Measurements from ENCODE around the gene CLTC.

CLTC gene

GRCh38 chr17:59620518-59621259, 994 bp downstream of the CLTC start:
- Histone ChIP-seq H3K4me3 (replicated peaks; ENCODE audit: insufficient read depth, low read length) (peak overlapping the region; percentile 95), H3K27me3 (ENCODE audit: insufficient read depth, poor library complexity, severe bottlenecking) (no peaks in the 10 kb centered on the region), H3K27ac (replicated peaks) (peak overlapping the region; percentile 98)
- no peak for TF ChIP-seq SPI1 (IDR thresholded peaks at IDR 0.05; ENCODE audit: borderline replicate concordance, low read depth)
- no peak for TF ChIP-seq REST (IDR thresholded peaks at IDR 0.05; ENCODE audit: insufficient replicate concordance, low read depth)
- TF ChIP-seq POLR2AphosphoS5 (IDR thresholded peaks at IDR 0.05; ENCODE audit: low read depth) = no peak
- TF ChIP-seq GABPA (IDR thresholded peaks at IDR 0.05; ENCODE audit: low read depth) = no peak
- TF ChIP-seq, protein P1, sequence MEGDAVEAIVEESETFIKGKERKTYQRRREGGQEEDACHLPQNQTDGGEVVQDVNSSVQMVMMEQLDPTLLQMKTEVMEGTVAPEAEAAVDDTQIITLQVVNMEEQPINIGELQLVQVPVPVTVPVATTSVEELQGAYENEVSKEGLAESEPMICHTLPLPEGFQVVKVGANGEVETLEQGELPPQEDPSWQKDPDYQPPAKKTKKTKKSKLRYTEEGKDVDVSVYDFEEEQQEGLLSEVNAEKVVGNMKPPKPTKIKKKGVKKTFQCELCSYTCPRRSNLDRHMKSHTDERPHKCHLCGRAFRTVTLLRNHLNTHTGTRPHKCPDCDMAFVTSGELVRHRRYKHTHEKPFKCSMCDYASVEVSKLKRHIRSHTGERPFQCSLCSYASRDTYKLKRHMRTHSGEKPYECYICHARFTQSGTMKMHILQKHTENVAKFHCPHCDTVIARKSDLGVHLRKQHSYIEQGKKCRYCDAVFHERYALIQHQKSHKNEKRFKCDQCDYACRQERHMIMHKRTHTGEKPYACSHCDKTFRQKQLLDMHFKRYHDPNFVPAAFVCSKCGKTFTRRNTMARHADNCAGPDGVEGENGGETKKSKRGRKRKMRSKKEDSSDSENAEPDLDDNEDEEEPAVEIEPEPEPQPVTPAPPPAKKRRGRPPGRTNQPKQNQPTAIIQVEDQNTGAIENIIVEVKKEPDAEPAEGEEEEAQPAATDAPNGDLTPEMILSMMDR (IDR thresholded peaks at IDR 0.05; ENCODE audit: insufficient read depth, low read length) = no peak
- DNase-seq (ENCODE audit: low read depth in 1 of 2, low spot score in 1 of 2) = peak; percentile 45 to 71

DNA sequence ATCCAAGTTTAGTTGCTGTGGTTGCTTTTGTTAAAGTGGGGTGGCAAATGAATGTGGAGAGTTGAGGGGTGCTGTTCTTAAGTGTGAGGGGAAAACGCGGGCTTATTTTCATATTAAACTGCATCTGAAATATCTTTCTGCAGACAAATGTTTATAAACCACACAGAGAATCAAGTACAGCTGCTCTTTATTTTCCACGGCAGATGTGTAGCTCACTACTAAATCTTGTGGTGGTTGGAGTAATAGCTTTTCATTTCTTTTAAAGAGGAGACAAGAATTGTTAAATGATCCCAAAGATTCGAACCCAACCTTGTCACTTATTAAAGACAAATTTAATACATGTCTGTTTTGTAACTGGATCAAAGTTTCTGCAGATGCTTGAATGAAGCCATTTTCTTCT, 2.1 kb downstream of the CLTC start:
- Histone ChIP-seq H3K4me3 (replicated peaks; ENCODE audit: insufficient read depth, low read length) (peak overlapping the region; percentile 95), H3K27me3 (ENCODE audit: insufficient read depth, poor library complexity, severe bottlenecking) (no peaks in the 10 kb centered on the region), H3K27ac (replicated peaks) (no peak overlapping the region)
- no peak for DNase-seq (ENCODE audit: low read depth in 1 of 2, low spot score in 1 of 2)
- no peak for TF ChIP-seq SPI1 (IDR thresholded peaks at IDR 0.05; ENCODE audit: borderline replicate concordance, low read depth)
- TF ChIP-seq REST (IDR thresholded peaks at IDR 0.05; ENCODE audit: insufficient replicate concordance, low read depth) = no peak
- TF ChIP-seq, protein P1 (IDR thresholded peaks at IDR 0.05; ENCODE audit: insufficient read depth, low read length) = no peak
- TF ChIP-seq POLR2AphosphoS5 (IDR thresholded peaks at IDR 0.05; ENCODE audit: low read depth) = no peak
- TF ChIP-seq GABPA (IDR thresholded peaks at IDR 0.05; ENCODE audit: low read depth) = no peak

DNA sequence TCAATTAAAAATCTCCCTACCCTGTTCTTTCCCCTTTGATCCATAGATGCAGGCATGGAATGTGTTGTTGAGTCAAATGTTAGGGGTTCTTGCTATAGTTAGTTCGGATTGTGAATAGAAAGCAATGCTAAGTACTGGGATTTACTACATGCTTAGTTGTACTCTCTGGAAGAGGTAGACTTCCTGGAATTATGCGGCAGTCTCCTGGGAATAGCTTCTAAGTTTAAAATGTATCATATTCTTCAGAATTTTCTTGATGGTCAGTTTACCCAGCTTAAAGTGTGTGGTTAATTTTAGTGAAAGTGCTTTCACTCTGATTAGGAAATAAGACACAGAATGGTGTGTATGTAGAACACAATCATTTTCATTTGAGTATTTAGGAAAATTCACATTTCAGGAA, 3.5 kb downstream of the CLTC start:
- no peak for DNase-seq (ENCODE audit: low read depth in 1 of 2, low spot score in 1 of 2)
- no peak for TF ChIP-seq GABPA (IDR thresholded peaks at IDR 0.05; ENCODE audit: low read depth)
- 0 out of 2 replicates have a peak overlapping the region, but pooled peaks have one; percentile 9 for H3K27ac ChIP-seq (replicated peaks)
- H3K4me3 ChIP-seq (replicated peaks; ENCODE audit: insufficient read depth, low read length) = 0 out of 2 replicates have a peak overlapping the region, but pooled peaks have one; percentile 8
- no peaks in the 10 kb centered on the region for H3K27me3 ChIP-seq (ENCODE audit: insufficient read depth, poor library complexity, severe bottlenecking)

DNA sequence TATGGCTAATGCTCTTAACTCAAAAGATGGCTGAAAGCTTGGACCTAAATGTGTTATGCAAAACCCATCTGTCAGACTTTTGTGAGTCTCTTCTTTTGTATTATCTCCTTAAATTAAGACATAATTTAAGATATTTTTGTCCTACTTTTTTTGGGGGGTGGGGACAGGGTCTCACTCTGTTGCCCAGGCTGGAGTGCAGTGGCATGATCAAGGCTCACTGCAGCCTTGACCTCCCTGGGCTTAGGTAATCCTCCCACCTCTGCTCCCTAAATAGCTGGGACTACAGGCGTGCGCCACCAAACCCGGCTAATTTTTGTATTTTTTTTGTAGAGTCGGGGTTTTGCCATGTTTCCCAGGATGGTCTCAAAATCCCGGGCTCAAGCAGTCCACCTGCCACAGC, 7.1 kb downstream of the CLTC start:
- TF ChIP-seq, protein P1 (IDR thresholded peaks at IDR 0.05; ENCODE audit: insufficient read depth, low read length) = no peak
- no peak for TF ChIP-seq REST (IDR thresholded peaks at IDR 0.05; ENCODE audit: insufficient replicate concordance, low read depth)
- TF ChIP-seq POLR2AphosphoS5 (IDR thresholded peaks at IDR 0.05; ENCODE audit: low read depth) = no peak
- TF ChIP-seq SPI1 (IDR thresholded peaks at IDR 0.05; ENCODE audit: borderline replicate concordance, low read depth) = no peak
- TF ChIP-seq GABPA (IDR thresholded peaks at IDR 0.05; ENCODE audit: low read depth) = no peak
- no peak for DNase-seq (ENCODE audit: low read depth in 1 of 2, low spot score in 1 of 2)

More for the DNA sequence above, 7.1 kb downstream of the CLTC start:
- no peak overlapping the region for H3K4me3 ChIP-seq (replicated peaks; ENCODE audit: insufficient read depth, low read length)
- H3K27me3 ChIP-seq (ENCODE audit: insufficient read depth, poor library complexity, severe bottlenecking) = no peaks in the 10 kb centered on the region
- no peak overlapping the region for H3K27ac ChIP-seq (replicated peaks)

Measured in HL-60 (cell line).